ENCODE measurements around the gene KANK3.
A peak's percentile ranks its signal among the peaks of the same experiment; 100 is the strongest.
"Not testable (repeated sequence)": the region's sequence is repeated elsewhere in the genome, so short reads cannot be mapped to it uniquely, and the experiment has no call there.

KANK3 gene

DNA sequence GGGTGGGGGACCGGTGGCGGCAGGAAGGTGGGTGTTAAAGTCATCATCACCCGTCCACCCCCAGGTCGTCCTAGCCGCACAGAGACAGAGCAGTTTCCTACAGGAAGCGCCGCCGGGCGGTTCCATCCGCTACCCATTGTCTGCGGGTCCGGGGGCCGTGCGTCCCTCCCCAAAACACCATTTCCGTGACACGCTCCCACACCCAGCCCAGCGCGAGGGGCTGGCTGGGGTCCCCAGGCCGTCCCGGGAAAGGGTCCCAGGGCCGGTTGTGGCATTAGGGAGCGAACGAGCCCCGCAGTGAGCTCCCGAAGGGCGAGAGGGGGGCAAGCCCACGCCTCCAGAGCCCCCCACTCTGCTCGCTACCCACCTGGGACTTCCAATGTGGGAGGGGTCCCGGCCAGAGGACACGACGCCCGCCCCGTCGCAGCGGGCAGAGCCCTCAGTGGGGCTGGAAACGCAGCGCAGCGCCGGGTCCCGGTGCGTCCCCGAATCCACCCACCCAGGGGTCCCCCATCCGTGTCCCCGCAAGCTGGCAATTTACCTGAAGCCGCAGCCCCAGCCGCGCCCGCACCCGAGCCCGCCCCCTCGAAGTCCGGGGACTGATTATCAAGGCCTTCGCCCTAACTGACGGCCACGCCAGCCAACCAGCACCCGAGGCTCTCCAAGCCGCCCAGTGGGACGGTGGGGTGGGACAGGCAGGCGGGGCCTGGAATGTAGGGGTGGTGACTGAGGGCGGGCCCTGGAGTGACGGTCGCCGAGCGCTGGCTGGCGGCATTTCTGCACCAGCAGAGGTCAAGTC is at the start of gene KANK3:
TSS of gene KANK3 (minus strand) at position 579 of the 799 bp plus-strand sequence. CDS start 5,434 bp downstream, outside the sequence.
- DNase-seq, result peak; percentile 94

DNA sequence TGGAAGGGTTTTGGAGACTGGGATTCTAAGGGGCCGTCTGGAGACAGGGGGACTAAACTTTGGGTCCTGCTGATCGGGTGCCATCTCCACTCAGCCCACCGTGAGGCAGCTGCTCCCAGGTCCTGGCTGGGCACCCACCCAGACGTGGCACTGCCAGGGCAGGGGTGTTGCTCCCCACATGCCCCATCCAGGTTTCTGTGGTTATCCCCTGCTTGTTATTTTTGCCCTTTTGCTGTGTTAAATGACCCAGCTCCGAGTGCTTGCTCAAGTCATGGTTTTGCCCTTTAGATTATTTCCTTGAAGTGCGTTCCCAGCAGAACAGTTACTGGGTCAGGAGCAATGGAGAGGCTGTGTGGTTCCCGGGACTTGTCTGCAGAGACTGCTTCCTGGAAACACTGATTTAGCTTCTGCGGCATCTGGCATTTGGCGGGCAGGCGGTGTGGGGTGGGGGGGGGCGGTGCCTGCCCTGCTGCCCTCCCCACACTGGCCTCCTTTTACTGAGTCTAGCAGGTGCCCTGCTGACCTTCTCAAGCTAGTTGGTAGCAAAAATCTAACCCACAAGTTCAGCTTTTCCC is 49.0 kb upstream of the KANK3 start:
- no peak for DNase-seq

DNA sequence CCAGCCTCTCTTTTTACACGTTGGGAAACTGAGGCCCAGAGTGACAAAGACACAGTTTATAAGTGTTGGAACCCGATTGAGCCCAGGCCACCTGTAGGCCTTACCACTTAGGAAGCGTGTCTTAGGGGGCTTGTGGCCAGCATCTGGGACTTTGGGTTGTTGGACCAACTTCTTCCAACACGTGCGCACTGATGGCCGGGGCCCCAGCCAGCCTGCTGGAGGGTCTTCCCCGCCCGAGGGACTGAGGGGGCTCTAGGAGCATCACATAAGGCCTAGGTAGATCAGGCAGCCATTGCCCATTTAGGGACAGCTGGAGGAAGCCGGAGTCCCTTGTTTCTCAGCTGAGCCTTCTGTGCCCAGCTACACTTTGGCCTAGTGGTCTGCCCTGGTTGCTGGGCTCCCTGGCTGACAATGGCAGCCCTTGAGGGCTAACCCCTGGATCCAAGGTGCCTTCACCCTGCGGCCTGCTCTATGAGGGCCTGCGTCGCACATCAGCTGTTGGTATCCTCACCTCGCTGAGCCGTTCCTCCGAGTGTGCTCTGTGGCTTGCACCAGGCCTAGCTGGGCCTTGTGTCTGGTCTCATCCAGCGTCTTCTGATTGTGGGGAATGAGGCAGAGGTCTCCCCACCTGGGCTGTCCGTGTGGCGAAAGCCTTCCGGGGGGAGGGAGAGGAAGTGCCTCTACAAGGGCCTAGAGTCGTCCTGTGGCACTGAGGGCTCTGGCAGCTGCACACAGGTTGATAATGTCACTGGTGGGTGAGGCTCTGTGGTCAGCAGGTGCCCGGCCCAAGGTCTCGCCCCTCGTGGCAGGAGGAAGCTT is 48.3 kb upstream of the KANK3 start:
- DNase-seq, result no peak

DNA sequence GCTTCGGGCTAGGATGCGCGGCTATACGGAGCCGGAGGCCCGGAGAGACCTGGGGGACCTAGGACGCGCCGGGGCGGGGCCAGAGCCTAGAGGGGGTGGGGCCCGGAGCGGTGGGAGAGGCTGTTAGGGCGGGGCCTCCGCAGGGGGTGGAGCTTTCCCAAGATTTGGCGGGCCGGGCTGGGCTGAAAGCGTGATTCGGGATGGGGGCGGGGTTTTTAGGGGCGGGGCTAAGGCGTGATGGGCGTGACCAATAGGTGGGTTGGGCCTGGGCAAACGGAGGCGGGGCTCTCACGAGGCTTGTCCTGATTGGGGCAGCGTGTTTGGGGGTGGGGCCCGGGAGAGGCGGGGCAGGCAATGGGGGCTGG is 47.5 kb upstream of the KANK3 start:
- peak; percentile 89 for DNase-seq

DNA sequence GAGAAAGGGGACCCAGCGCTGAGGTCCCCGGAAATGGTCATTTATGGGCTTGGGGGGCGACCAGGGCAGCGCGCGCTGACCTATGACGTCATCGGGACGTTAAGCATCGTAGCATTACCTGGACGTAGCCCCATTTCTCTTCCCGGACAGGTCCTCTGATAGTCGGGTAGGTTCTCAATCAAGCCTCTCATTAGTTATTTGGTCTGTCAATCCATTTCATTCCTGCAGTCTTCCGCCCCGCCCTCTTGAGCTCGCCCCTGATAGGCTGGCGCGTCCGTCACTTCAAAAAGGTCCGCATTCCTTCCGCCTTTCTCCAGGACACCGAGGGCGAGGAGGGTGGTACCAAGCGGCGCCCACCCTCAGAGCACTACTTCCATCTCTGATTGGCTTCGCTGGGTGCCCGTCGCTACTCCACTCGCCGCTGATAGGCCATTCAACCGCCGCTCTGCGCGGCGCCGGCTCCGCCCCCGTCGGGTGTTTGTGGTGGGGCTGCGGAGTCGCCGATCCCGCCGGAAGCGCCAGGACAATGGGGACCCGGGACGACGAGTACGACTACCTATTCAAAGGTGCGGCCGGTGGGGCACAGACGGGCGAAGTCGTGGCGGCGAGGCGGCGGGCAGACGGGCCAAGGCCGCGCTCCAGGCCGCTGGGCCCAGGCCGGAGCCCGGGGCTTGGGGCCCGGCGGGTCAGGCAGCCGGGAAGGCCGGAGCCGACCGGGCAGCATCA is 47.0 kb upstream of the KANK3 start, which contains the start of gene RAB11B:
TSS of gene RAB11B (plus strand) at position 470 of the 726 bp plus-strand sequence. CDS start at position 527, 57 bp downstream.
- peak; percentile 98 for DNase-seq

DNA sequence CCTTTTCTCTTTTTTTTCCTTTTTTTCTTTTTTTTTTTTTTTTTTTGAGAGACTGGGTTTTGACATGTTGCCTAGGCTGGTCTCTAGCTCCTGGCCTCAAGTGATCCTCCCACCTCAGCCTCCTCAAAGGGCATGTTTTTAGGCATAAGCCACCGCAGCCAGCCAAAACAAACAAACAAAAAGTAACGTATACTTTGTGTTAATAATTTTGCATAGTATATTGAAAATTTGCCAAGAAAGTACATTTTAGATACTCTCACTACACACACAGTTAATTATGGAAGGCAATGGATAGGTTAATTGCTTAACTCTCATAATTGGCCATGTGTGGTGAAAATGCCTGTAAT is 45.5 kb upstream of the KANK3 start:
- no peak for DNase-seq

DNA sequence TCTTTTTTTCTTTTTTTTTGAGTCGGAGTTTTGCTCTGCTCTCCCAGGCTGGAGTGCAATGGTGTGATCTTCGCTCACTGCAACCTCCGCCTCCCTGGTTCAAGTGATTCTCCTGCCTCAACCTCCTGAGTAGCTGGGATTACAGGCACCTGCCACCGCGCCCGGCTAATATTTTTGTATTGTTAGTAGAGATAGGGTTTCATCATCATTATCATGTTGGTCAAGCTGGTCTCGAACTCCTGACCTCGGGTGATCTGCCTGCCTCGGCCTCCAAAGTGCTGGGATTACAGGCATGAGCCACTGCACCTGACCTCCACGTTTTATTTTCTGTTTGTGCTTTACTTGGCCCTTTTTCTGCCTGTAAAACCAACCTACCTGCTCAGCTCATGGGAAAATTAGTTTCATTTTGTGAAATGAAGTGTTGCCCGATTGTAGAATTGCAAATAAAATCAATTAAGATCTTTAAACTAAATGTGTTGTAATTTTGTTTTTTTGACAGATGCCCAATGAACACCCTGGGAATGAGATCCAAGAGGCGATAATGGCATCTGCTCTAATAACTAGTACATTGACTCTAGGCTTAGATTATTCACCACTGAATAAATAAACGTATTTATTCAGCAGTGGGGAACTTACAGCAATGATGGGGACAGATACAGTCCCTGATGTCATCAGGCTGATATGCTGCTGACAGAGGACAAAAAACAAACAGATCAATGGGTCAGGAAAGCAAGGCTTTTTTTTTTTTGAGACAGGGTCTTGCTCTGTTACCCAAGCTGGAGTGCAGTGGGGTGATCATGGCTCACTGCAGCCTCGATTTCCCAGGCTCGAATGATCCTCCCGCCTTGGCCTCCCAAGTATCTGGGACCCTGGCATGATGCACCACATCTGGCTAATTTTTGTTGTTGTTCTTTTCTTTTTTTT is 44.9 kb upstream of the KANK3 start:
- no peak for DNase-seq

DNA sequence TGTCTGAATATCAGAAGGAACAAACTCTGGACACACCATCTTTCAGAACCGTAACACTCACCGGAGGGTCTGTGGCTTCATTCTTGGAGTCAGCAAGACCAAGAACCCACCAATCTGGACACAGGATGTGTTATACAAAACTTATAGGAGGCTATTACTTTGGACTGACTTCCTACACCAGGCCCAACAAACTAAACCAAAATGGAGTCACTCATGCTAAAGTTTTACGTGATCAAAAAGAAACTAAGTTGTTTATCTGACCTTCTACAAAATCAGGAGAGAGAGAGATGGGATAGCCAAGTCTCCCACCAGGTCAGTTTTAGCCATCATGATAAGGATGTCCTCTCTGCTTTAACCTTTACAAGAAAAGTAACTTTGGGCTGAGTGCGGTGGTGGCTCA is 43.9 kb upstream of the KANK3 start:
- DNase-seq, result no peak

DNA sequence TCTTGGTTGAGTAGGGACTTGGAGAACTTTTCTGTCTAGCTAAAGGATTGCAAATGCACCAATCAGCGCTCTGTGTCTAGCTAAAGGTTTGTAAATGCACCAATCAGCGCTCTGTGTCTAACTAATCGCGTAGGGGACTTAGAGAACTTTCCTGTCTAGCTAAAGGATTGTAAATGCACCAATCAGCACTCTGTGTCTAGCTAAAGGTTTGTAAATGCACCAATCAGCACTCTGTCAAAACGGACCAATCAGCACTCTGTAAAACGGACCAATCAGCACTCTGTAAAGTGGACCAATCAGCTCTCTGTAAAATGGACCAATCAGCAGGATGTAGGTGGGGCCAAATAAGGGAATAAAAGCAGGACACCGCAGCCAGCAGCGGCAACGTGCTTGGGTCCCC is 43.4 kb upstream of the KANK3 start:
- DNase-seq, result not testable (repeated sequence)

DNA sequence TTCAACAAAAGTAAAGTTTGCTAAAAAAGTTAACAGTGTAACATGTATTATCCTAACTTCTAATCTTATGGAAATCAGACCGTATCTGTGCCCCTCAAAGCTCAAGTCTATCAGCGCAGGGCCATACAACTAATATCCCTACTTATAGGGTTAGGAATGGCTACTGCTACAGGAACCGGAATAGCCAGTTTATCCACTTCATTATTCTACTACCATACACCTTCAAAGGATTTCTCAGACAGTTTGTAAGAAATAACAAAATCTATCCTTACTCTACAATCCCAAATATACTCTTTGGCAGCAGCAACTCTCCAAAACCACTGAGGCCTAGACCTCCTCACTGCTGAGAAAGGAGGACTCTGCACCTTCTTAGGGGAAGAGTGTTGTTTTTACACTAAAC is 42.5 kb upstream of the KANK3 start:
- not testable (repeated sequence) for DNase-seq

DNA sequence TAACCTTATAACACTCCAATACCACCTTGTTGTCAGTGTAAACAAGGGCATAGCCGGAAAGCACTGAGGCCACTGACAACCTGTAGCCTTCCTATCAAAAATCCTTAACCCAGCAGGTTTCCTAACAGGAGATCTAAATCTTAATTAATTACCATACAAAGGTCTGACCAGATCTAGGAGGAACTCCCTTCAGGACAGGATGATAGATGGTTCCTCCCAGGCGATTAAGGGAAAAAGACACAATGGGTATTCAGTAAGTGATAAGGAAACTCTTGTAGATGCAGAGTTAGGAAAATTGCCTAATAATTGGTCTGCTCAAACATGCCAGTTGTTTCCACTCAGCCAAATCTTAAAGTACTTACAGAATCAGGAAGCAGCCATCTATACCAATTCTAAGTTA is 42.0 kb upstream of the KANK3 start:
- not testable (repeated sequence) for DNase-seq

DNA sequence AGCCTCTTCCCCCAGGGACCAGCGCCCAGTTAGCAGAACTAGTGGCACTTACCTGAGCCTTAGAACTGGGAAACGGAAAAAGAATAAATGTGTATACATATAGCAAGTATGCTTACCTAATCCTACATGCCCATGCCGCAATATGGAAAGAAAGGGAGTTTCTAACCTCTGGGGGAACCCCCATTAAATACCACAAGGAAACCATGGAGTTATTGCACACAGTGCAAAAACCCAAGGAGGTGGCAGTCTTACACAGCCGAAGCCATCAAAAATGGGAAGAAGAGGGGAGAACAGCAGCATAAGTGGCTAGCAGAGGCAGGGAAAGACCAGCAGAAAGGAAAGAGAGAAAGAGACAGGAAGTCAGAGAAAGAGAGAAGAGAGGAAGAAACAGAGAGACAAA is 41.5 kb upstream of the KANK3 start:
- not testable (repeated sequence) for DNase-seq

DNA sequence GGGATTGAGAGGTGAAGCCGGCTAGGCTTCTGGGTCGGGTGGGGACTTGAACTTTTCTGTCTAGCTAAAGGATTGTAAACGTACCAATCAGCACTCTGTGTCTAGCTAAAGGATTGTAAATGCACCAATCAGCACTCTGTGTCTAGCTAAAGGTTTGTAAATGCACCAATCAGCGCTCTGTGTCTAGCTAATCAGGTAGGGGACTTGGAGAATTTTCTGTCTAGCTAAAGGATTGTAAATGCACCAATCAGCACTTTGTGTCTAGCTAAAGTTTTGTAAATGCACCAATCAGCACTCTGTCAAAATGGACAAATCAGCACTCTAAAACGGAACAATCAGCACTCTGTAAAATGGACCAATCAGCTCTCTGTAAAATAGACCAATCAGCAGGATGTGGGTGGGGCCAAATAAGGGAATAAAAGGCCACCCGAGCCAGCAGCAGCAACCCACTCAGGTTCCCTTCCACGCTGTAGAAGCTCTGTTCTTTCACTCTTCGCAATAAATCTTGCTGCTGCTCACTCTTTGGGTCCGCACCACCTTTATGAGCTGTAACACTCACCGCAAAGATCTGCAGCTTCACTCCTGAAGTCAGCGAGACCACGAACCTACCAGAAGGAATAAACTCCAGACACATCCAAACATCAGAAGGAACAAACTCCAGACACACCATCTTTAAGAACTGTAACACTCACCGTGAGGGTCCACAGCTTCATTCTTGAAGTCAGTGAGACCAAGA is 36.3 kb upstream of the KANK3 start:
- not testable (repeated sequence) for DNase-seq

DNA sequence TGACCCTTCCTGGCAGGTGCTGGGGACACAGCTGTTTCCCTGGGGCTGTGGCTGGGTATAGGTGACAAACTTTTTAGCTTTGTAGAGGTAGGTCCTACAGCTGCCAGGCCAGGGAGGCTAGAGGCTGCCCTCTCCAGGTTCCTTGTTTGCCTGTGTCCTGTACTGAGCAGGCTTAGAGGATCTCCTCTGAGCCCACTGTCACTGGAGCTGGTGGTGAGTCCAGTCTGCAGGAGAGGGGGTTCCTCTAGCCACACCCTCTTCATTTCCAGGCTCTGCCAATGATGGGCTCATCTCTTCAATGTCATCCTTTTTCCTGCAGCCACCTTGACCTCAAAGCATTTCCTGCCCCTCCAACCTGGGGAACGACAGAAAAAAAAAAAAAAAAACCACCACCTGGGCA is 34.5 kb upstream of the KANK3 start:
- no peak for DNase-seq

DNA sequence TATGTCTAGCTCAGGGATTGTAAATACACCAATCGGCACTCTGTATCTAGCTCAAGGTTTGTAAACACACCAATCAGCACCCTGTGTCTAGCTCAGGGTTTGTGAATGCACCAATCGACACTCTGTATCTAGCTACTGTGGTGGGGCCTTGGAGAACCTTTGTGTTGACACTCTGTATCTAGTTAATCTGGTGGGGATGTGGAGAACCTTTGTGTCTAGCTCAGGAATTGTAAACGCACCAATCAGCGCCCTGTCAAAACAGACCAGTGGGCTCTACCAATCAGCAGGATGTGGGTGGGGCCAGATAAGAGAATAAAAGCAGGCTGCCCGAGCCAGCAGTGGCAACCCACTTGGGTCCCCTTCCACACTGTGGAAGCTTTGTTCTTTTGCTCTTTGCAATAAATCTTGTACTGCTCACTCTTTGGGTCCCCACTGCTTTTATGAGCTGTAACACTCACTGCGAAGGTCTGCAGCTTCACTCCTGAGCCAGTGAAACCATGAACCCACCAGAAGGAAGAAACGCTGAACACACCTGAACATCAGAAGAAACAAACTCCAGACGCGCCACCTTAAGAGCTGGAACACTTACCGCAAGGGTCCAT is 33.4 kb upstream of the KANK3 start:
- DNase-seq, result not testable (repeated sequence)

DNA sequence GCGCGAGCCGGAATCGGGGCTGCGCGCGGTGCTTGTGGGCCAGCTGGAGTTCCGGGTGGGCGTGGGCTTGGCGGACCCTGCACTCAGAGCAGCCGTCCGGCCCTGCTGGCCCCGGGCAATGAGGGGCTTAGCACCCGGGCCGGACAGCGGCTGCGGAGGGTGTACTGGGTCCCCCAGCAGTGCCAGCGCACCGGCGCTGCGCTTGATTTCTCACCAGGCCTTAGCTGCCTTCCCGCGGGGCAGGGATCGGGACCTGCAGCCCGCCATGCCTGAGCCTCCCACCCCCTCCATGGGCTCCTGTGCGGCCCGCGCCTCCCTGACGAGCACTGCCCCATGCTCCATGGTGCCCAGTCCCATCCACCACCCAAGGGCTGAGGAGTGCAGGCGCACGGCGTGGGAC is 32.7 kb upstream of the KANK3 start:
- DNase-seq, result not testable (repeated sequence)

DNA sequence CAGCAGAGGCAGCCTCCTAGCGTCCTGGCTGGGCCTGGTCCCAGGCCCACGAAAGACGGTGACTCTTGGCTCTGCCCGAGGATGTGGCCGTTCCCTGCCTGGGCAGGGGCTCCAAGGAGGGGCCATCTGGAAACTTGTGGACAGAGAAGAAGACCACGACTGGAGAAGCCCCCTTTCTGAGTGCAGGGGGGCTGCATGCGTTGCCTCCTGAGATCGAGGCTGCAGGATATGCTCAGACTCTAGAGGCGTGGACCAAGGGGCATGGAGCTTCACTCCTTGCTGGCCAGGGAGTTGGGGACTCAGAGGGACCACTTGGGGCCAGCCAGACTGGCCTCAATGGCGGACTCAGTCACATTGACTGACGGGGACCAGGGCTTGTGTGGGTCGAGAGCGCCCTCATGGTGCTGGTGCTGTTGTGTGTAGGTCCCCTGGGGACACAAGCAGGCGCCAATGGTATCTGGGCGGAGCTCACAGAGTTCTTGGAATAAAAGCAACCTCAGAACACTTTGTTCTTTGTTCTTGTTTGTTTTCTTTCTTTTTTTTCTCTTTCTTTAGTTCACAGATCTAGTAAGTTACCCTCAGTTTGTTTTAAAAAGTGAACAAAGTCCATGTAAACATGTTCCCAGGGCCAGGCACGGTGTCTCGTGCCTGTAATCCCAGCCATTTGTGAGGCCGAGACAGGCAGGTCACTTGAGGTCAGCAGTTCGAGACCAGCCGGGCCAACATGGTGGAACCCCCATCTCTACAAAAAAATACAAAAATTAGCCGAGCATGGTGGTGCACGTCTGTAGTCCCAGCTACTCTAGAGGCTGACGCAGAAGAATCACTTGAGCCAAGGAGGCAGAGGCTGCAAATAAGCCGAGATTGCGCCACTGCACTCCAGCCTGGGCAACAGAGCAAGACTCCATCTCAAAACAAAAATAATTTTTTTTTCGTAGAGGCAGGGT is 31.1 kb upstream of the KANK3 start:
- no peak for DNase-seq

DNA sequence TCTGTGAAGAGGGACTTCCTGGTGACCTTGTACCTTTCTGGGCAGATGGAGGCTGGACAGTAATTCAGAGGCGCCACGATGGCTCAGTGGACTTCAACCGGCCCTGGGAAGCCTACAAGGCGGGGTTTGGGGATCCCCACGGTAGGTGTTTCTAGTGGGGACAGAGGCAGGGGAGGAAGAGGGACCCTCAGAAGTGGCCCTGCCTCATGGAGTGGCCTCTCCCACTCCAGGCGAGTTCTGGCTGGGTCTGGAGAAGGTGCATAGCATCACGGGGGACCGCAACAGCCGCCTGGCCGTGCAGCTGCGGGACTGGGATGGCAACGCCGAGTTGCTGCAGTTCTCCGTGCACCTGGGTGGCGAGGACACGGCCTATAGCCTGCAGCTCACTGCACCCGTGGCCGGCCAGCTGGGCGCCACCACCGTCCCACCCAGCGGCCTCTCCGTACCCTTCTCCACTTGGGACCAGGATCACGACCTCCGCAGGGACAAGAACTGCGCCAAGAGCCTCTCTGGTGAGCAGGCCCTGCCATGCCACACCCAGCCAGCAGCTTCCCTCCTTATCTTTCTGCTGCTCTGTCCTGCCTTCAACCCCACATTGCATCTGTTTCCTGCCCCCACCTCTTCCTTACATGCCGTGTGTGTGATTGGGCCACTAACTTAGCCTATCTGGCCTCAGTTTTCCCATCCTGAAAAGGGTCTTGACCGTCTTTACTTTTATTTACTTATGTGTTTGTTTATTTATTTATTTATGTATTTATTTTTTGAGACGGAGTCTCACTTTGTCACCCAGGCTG is 28.1 kb upstream of the KANK3 start:
- DNase-seq, result no peak

All from activated naive CD4-positive, alpha-beta T cell treated with anti-CD3 and anti-CD28 coated beads, Interleukin-2, amount 50 U/mL, for 16 hours (primary cell).